HG03457 (cell line): ENCODE measurements around the gene RFT1.

Experiments used
- ATAC-seq: cut with Tn5 transposase; IDR thresholded peaks from one replicate; pipeline ENCODE4 v1.9.1; 2021; ENCODE audit warnings: moderate number of reproducible peaks; ENCODE audit not compliant: unreplicated experiment

The RFT1 gene

DNA sequence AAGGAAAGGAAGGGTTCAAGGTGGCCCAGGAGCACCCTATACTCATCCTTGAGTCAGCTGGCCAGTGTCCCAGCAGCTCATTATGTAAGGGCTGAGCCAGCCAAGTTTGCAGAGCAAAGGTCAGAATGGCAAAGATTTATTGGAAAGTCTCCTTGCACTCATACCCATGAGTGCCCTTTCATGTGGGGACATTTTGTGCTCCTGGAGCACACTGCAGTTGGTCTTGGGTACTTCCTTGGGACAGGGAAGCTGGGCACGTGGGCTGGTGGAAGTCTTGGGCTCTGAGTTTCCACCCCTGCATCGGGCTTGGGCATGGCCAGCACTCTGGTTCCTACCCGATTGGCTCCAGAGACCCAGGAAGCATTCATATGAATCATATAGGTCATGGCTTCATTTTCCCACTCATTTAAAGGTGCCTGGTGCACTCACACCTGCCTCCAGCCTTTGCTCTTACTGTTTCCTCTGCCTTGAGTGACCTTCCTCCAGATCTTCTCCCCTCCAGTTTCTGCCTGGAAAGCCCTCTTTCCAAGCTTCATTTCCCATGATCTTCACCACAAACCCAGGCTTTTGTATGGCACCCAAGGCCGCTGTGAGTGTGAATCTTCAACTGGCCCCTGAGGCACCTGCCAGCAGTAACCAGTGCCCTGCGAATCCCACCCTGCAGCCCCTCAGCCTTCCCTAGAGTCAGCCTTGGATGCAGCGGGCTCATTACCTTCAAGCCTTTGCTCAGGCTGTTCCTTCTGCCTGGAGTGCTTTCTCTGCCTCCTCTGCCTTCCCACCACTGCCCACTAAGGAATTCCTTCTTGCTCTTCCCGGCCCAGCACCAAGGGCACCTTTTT, 20.2 kb upstream of the RFT1 start:
- ATAC-seq: no peak

DNA sequence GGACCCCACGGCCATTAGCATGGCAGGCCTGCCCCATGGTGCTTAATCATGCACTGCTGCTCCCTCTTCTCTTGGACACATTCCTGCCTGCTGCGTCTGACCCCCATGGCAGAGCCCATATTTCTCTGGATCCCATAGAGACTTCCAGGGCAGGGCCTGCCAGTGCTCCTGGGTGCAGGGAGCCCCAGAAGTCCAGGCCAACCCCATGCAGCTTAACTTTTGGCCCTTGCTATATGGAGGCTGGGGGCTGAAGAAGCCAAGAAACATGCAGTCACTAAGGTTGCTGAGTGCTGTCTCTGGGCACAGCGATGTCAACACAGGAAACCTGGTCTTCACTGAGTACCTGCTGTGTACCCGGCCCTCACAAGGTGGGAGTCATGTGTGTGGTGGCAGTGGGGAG, 19.5 kb upstream of the RFT1 start:
- ATAC-seq: no peak

DNA sequence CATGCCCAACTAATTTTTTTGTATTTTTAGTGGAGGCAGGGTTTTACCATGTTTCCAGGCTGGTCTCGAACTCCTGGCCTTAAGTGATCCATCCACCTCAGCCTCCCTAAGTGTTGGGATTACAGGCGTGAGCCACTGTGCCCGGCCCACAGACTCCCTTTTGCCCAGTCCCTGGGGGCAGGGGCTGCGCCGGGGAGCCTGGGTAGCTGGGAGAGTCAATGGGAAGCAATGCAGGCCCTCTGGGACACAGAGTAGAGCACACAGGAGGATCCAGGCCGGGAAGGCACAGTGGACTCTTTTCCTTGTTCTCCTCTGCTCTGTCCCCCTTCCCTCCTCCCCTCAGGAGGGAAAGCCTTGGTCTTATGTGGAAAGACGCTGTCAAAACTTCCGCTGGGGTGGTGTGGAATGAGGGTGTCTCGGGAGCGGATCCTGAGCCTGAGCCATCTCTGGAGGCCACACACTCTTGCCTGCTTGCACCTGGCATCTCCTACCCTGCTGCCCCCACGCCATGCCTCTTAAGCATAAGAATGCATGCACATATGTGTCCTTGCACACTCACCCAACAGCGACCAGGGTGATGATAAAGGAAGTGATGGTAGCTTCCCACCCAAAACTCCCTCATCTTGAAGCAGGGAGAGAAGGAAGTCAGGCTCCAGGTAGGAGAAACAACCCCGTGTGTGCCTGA, 18.9 kb upstream of the RFT1 start:
- no peak for ATAC-seq

DNA sequence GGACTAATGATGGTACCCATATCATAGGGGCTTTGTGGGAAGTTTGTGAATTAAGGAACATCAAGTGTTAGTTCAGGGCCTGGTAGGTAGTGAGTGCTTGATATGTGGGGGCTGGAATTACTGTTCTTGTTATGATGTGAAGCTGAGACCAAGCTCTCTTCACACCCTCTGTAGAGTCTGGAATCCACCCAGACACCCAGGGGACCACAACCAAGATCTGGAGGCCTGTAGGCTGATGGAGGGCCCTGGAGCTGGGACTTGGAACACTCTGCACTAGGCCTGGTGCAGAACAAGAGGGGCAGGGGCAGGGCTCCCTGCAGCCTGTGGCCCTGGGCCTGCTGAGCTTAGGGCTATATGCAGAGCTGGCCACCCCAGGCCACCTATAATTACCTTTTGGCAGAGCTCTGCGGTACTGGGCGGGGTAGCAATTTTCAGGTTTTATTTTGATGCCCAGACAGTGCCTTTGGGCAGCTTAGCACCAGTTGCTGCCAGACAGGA, 17.7 kb upstream of the RFT1 start:
- no peak for ATAC-seq

DNA sequence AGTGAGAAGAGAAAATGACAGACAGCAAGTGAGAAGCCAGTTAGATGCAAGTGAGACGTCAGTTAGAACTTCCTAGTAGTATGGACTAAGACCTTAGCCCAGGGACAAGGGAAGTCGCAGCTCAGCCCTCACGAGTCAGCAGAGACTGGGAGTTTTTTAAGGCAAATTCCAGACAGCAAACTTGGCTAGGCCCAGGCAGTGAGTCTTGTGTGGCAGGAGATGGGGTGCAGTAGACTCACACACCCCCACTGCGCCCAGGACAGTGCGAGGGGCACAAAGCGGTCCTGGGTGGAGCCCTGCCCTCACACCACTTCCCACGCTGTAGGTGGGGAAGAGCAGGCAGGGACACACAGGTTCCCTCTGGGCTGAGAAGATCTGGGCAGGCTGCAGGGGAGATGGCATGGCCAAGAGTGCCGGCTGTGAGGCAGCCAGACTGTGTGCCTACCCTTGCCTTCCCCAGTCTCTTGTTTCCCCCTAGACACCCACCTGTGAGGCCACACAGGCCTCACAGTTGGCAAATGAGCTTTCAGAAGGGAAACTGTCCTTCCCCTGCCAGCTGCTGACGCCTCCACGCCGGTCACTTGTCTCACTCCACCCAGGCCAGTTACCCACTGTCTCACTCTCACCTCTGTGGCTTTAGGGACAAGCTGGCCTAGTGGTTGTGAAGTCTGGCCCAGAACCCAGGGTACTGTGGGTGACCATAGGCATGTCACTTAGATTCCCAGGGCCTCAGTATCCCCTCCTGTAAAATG, 17.1 kb upstream of the RFT1 start:
- no peak for ATAC-seq

DNA sequence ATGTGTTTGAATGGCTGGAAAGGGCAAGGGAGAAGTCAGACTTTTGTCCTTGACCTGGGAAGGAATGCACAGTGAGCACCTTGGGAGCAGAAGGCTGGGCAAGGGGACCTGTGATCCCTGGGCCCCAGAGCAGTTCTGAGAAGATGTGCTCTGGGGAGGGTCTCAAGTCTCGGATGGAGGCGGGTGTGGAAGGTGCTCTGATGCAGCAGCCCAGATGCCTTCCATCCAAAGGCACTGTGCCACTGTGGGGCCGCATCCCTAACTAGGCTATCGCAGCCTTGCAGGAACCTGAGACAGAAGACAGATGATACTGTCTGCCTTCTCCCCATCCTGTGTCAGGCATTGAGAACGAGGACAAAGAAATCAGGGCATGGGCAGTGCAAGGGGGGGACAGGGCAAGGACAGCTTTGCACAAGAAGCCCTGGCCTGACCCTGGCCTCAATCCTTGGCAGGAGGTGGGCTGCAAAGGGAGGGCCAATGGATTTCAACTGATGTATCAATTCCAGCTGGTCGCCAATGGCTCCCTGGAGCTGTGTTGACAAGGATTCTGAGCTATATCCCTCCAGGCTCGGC, 16.2 kb upstream of the RFT1 start:
- ATAC-seq: no peak

DNA sequence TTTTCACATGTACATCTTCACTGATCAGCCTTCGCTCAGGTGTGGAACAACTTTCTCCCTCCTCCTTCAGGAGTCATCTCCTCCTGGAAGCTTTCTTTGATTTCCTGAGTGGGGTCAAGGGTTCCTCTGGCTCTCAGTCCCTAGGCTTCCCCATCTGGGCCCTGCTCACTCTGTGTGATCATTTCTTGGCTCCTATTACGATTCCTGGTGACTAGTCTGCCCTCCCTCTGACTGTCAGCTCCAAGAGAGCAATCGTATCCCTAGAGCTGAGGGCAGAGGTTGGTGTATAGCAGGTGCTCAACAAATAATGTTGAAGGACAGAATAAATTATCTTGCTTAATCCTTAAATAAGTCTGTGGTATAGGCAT, 15.5 kb upstream of the RFT1 start:
- no peak for ATAC-seq

DNA sequence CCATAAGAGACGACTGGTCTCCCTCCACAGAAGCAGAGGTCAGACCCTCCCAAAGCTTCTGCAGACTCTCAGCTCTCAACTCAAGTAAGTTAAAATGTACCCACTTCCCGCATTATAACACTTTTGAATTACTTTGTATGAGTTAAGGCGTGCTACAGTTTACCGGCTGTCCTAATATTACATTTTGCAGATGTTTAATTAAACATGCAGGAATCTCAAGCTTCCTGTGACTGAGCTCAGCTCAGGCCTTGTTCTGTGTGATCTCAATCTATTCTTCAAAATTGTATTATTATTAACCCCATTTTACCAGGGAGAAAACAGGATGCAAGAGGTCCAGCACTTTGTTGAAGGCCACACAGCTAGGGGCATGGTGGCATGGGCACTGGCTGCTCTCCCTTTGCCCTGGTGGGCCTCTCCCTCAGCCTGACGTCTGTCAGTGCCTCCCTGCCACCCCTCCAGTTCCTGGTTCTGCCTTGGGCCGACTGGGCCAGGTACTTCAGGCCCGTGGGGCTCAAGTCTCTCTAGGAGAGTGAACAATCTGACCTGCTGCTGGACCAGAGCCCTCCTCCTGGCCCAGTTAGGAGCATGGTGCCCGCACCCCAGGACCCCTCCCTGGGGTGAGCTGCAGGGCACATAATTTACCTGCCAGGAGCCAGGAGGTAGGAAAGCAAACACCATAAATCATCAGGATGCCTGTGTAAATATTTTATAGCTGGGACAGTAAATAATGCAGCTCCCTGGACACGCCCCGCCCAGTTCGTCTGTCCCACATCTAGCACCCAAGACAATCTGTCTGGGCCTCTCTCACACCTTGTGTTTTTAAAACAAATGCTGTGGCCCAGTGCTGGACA, 14.9 kb upstream of the RFT1 start:
- no peak for ATAC-seq

DNA sequence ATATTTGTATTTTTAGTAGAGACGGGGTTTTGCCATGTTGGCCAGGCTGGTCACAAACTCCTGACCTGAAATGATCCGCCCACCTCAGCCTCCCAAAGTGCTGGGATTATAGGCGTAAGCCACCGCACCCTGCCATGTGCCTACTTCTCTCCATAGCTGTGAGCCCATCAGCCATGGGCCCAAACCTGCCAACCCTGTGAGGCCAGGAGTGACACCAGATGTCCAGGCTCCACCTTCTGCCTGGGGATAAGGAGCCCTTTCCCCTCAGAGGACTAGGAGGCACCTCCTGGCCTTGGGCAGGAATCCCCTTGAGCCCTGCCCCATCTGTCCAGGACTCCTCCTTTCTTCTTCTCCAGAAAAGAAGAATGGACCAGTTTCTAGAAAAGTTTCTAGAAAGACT, 14.2 kb upstream of the RFT1 start:
- ATAC-seq: no peak

DNA sequence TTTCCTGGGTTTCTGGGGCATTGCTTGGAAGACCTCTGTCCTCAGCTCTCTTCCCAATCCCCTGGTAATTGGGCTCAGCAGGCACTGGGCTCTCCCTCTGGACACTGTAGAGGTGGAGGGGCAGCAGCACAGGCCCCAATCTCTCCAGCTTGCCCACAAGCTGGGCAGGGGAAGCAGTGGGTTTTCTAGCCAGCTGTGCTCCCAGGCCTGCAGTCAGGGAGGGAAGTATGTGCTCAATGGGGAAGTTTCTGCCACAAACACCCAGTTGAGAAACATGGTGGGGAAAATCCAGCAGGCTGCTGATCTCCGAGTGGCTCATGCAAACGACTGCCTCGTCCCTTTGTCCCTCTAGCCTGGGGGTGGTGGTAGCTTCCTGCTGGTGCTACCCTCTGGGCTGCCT, 12.8 kb upstream of the RFT1 start:
- ATAC-seq: no peak

DNA sequence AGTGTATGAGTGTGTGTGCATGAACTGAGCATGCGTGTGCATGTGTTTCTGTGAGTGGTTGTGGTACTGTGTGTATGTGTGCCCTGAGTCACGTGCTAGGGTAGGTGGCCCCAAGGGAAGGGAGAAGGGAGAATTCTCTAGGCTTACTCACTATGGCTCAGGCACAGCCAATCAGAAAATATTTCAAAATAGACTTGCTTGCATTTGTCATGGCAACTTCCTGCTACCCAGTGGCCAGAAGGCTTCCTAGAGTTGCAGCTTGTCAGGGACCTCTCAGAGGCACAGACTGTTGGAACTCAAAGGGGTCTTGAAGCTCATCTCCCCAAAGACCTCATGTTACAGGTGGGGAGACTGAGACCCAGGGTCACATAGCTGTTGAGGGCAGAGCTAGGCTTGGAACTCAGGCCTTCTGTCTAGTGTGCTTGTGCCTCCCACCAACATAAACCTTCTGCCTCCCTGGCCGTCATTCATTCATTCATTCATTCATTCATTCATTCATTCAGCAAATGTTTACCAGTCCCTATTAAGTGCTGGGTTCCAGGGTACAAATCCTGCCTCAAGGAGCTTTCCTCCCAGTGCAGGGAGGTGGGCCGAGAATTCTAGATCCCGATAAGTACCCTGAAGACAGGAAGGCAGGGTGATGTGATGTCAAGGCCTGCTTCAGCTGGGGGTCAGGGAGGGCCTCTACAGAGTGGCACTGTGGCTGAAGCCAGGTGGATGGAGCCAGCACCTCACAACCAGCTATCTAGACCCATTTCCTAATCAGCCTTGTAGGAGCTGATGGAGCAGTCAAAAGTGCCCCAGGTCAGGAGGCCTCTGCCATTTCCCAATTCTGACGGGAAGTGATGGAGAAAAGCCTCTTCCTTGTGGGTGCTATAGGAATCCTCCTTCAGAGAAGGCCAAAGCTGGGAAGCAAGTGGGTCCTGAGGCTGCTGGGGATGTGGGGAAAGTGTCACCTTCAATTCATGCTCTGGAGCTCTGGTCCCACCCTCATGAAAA, 10.9 kb upstream of the RFT1 start:
- no peak for ATAC-seq

DNA sequence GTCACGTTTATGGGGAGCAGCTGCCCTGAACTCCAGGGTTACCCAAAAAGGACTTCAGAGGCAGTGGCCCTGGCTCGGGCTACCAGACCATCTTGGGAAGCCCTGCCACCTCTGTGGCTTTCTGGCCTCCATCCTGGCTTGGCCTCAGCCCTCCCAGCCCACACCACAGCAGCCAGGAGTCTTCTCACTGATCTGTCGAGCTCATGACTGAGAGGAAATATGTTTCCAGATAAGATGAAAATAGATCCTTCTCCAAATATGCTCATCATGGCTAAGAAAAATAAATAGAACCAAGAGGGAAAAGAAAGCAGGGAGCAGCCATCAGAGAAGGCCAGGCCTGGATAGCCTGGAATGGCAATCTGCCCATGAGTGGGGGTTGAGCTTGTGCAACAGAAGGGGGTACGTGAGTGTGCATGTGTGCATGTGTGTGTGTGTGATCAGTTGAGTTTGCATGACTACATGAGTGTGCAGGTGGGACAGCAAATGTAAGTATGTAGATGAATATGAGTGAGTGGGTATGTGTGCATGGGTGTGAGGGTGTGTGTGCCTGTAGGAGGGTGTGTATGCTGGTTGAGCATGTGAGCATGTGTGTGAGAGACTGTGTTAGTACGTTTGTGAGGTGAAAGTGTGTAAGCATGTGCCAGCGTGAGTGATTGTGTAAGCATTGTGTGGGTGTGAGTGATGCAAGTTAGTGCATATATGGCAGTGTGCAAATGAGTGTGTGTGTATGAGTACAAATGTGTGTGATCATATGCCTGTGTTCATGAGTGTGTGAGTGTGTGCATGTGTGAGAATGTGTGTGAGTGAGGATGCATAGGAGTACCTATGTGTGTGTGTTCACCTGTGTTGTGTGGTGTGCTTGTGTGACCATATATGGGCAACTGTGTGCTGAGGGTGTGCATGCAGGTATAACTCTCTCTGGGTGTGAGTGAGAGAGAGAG, 9.9 kb upstream of the RFT1 start:
- no peak for ATAC-seq

DNA sequence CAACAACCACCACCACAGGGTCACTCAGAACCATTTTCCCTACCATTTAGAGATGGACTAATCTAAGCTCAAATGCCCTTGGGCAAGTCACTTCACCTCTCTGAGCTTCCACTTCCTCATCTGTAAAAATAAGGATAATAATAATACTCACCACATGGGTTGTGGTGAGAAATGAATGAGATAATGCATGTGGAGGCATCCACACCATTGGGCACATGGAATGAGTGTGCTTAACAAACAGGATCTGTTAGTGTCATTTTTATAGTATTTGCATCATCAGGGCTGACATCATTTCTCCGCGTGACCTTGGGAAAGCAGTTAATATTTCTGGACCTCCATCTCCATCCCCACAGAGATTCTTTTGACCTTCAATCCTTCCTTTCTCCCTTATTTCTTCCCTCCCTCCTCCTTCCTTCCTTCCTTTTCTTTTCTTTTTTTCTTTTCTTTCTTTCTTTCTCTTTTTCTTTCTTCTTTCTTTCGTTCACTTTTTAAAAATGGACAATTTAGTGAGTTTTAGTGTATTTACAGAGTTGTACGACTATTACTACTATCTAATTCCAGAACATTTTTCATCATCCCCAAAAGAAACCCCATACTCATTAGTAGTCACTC, 7.7 kb upstream of the RFT1 start:
- ATAC-seq: no peak

DNA sequence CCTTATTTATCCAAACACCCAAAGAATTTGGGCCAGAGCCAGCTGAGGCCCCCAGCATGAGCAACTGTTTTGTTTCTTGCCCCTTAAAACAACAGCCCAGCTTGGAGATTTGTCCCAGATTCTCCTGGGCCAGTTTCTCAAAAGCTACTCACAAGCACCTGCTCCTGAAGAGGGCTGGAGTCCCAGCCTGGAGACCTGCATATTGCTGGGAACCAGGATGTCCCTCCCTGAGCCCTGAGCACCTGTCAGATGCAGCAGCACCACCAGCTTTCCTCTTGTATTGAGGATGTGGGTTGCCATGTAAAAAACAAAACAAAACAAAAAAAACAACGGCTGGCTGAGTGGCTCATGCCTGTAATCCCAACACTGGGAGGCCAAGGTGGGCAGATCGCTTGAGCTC, 7.0 kb upstream of the RFT1 start:
- ATAC-seq: no peak

DNA sequence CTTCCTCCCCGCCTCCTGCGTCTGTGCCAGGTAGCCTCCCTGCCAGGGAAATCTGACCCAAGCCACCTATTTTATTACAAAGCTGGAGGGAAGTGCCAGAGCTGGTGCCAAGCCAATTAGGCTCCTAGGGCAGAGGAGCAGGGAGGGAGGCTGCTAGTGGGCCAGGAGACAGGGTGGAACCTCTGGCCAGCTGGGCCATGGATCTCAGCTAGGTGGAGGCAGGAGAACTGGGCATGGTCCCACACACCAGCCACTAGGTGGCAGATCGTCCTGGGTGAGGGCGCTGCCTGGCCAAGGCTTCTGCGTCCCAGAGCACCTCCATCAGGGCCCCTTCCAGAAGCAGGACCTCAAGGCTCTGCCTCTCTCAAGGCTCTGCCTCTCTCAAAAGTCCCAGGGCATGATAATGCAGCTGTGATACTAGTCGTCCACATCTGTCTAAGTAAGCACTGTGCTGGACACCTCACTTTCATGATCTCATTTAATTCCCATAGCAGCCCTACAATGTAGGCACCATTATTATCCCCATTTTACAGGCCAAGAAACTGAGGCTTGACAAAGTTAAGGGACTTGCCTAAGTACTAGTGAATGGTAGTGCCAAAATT, 4.5 kb upstream of the RFT1 start:
- no peak for ATAC-seq

DNA sequence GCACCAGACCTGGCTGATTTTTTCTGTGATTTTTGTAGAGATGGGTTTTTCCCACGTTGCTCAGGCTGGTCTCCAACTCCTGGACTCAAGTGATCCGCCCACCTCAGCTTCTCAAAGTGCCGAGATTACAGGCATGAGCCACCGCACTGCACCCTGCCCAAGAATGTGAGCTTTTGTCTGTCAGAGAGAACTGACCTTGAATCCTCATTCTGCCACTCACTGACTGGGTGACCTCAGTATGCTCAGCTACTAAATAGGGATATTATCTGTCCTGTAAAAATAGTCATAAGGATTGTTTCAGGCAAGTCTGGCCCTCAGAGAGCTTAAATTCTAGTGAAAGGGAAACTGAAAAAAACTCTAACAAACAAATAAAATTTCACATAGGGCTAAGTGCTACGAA, 2.1 kb upstream of the RFT1 start:
- ATAC-seq: no peak

DNA sequence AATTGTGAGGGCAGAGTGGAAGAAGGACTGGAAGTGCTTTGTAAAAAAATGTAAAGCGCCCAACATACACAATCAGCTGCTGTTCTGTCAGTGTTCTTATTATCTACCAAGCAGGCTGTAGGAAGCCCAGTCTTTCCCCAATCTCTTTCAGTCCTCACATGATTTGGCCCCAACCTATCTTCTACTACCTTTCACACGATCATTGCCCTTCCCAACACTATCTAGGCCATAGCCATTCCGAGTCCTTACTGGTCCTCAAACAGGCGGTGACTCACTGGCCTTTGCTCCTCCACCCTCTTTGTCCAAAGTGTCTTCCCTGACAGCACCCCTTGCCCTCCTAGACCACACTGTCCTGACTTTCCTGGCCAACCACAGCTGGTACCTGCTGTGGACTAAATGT, 861 bp upstream of the RFT1 start:
- ATAC-seq: no peak
